ENCODE results near the gene ADAMTS1. TPM values are rescaled to one million over a fixed set of nuclear protein-coding genes. Genes with fewer than 3 reads are reported as not detected.
A peak's percentile ranks its signal among the peaks of the same experiment; 100 is the strongest.

ADAMTS1 gene
- total RNA-seq, 2 donors from 2014 or later = 310 to 357 TPM

DNA sequence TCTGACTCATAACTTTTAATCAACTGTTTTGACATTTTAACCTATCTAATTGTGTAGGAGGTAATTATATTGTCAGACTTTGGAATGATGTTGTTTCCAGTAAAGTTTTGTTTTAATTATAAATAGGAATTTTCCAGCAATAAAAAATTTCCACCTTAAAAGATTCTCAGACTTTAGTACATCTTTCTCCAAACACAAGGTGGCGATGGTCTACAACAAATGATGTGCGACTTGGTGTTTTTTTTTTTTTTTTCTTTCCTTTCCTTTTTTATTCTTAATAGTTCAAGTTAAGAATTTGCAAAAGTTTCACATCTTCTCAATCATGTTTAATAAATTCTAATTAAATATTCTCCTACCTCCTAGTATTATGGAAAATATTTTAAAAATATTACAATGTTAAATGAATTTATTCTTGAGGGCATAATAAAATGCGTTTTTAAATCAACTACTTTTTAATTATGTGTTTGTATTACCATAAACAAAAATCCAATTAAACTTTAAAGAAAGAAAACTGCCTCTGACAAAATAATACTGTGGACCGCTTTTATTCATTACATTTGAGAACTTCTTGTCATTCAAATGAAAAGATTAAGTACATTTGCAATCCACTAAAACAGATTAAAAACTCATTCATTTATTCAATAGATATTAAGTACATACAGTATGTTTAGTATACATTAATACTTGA lies 4.4 kb upstream of the ADAMTS1 start:
- DNase-seq (ENCODE audit: low spot score) (no peak), ATAC-seq (ENCODE audit: insufficient number of reproducible peaks, low FRiP score, low read depth) (no peak)
- Histone ChIP-seq H3K4me3 (no peak overlapping the region), H3K4me1 (ENCODE audit: control insufficient read depth in 1 of 2, low read depth in 2 of 2) (no peaks in the 10 kb centered on the region), H3K36me3 (no peaks in the 10 kb centered on the region), H3K27ac (no peak overlapping the region), H3K27me3 (replicated peaks; ENCODE audit: insufficient read depth) (no peaks in the 10 kb centered on the region), H3K9me3 (no peaks in the 10 kb centered on the region)
- TF ChIP-seq, protein P1, sequence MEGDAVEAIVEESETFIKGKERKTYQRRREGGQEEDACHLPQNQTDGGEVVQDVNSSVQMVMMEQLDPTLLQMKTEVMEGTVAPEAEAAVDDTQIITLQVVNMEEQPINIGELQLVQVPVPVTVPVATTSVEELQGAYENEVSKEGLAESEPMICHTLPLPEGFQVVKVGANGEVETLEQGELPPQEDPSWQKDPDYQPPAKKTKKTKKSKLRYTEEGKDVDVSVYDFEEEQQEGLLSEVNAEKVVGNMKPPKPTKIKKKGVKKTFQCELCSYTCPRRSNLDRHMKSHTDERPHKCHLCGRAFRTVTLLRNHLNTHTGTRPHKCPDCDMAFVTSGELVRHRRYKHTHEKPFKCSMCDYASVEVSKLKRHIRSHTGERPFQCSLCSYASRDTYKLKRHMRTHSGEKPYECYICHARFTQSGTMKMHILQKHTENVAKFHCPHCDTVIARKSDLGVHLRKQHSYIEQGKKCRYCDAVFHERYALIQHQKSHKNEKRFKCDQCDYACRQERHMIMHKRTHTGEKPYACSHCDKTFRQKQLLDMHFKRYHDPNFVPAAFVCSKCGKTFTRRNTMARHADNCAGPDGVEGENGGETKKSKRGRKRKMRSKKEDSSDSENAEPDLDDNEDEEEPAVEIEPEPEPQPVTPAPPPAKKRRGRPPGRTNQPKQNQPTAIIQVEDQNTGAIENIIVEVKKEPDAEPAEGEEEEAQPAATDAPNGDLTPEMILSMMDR (IDR thresholded peaks at IDR 0.05) = peak; percentile 46

DNA sequence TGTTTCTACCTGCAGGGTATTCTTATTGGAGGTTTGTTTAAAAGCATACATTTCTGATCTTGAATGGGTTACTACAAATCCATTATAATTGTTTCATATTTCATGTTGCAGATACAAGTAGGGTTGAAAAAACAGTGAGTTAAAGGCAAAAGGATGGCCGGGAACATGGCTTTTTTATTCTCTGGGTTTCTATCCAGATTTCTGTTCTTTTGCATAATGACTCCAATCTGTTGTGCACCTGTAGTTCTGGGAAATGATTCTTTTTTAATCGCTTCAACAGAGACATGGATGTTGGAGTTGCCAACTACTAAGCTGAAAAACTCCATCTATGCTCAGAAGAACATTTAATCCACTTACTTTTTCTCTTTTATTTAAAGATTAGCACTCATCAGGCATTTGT lies 2.7 kb upstream of the ADAMTS1 start:
- Histone ChIP-seq H3K4me1 (ENCODE audit: control insufficient read depth in 1 of 2, low read depth in 2 of 2) (no peaks in the 10 kb centered on the region), H3K27ac (no peak overlapping the region), H3K27me3 (replicated peaks; ENCODE audit: insufficient read depth) (no peaks in the 10 kb centered on the region), H3K9me3 (no peaks in the 10 kb centered on the region), H3K36me3 (no peaks in the 10 kb centered on the region), H3K4me3 (no peak overlapping the region)
- TF ChIP-seq, protein P1 (IDR thresholded peaks at IDR 0.05) = no peak
- ATAC-seq (ENCODE audit: insufficient number of reproducible peaks, low FRiP score, low read depth) (no peak), DNase-seq (ENCODE audit: low spot score) (no peak)

DNA sequence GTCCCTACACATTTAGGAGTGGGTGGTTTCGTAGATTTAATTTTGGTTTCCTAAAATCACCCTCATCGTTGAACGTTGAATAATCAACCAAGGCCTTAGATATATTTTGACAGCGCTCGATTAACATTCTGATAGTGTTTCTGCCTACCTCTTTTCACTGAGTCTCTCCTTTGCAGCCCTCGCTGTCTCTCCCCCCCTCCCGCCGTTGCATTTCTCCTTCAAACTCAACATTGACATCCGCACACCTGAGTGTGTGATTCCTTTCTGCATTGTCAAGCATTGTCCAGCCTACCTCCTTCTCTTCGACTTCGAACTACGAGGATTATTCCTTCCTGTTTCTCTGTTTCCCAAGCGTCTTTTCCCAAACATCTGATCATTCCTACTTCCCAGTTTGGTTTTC lies 1.8 kb upstream of the ADAMTS1 start:
- H3K9me3 ChIP-seq = no peaks in the 10 kb centered on the region
- DNase-seq (ENCODE audit: low spot score) (no peak), ATAC-seq (ENCODE audit: insufficient number of reproducible peaks, low FRiP score, low read depth) (no peak)
- no peaks in the 10 kb centered on the region for H3K27me3 ChIP-seq (replicated peaks; ENCODE audit: insufficient read depth)
- TF ChIP-seq, protein P1 (IDR thresholded peaks at IDR 0.05) = no peak
- peak overlapping the region; percentile 91 to 97 for H3K27ac ChIP-seq
- peaks cover 0 to 4% of the 10 kb centered on the region in 2 donors for H3K4me1 ChIP-seq (ENCODE audit: control insufficient read depth in 1 of 2, low read depth in 2 of 2)
- peak overlapping the region; percentile 87 for H3K4me3 ChIP-seq
- peaks cover 4% of the 10 kb centered on the region for H3K36me3 ChIP-seq

DNA sequence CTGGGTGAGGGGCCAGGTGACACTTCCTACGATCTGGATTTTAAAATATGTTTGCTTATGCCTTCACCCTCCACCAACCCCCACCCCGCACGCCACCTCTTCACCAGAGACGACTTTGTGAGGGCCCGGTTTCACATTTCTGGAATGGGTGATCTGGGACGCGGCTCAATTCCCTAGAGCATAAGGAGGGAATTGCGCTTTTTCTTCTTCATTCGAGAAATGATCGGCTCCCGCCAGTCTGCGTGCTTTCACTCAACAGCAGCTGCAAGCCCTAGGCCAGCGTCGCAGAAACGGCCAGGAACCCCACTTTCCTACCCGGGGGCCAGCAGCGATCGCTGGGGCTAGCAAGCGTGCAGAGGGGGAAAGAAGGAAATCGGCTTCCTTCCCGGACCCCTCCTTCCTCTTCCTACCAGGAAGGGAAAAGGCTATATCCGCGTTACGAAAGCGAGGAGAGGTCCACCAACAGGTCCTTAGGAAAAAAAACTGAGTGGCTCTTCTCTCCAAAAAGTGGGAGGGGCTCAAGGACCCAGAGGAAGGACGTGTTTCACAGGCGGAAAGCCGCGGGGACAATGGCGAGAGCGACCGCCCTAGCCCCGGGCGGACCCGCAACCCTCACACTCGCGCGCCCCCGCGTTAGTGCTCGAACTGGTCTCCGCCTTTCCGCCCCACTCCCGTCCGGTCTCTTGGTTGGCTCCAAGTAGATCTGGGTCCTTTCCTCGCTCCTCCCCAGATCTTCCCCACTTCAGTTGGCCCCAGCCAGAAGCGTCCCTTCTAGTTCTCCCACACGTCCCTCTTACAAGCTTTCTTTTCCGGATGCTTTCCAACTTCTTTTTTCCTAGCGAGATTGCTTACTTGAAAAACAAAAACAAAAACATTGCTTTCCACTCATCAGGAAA lies 1.1 kb upstream of the ADAMTS1 start:
- H3K4me1 ChIP-seq (ENCODE audit: control insufficient read depth in 1 of 2, low read depth in 2 of 2) = peaks cover 0 to 11% of the 10 kb centered on the region in 2 donors
- H3K4me3 ChIP-seq = peak overlapping the region; percentile 87
- peak overlapping the region; percentile 91 to 97 for H3K27ac ChIP-seq
- DNase-seq (ENCODE audit: low spot score) (peak; percentile 36), ATAC-seq (ENCODE audit: insufficient number of reproducible peaks, low FRiP score, low read depth) (peak; percentile 27)
- TF ChIP-seq, protein P1 (IDR thresholded peaks at IDR 0.05) = peak; percentile 33
- no peaks in the 10 kb centered on the region for H3K9me3 ChIP-seq
- peaks cover 8% of the 10 kb centered on the region for H3K36me3 ChIP-seq
- no peaks in the 10 kb centered on the region for H3K27me3 ChIP-seq (replicated peaks; ENCODE audit: insufficient read depth)

DNA sequence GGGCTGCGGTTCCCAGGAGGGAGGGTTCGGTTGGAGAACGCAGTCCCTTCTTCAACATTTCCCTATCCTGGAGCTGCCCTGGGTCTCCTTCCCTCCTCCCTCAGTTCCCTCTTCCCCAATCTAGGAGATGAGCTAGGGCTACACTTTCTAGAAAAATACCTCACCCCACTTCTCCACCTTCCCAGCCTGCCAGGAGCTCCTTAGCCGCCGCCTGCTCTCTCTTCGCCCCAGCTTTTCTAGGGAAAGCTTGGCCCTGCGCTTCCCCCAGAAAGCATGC lies 488 bp upstream of the ADAMTS1 start:
- no peak for ATAC-seq (ENCODE audit: insufficient number of reproducible peaks, low FRiP score, low read depth)
- TF ChIP-seq, protein P1 (IDR thresholded peaks at IDR 0.05) = no peak

More for the DNA sequence above, 488 bp upstream of the ADAMTS1 start:
- DNase-seq (ENCODE audit: low spot score) = no peak
- Histone ChIP-seq H3K27ac (peak overlapping the region; percentile 91 to 97), H3K9me3 (no peaks in the 10 kb centered on the region), H3K4me1 (ENCODE audit: control insufficient read depth in 1 of 2, low read depth in 2 of 2) (peaks cover 0 to 17% of the 10 kb centered on the region in 2 donors), H3K27me3 (replicated peaks; ENCODE audit: insufficient read depth) (no peaks in the 10 kb centered on the region), H3K4me3 (peak overlapping the region; percentile 87), H3K36me3 (peaks cover 8% of the 10 kb centered on the region)
